22Rv1 (cell line): ENCODE measurements around the gene SLC5A4.

ENCODE experiments used
- CTCF ChIP-seq: fragments of 450-650 bp; IDR thresholded peaks from 2 replicates; pipeline ENCODE4 v1.5.1; 2017; ENCODE audit warnings: mild to moderate bottlenecking
- ZFX ChIP-seq: fragments of 450-650 bp; IDR thresholded peaks from 2 replicates; pipeline ENCODE4 v1.6.1; 2017; ENCODE audit warnings: antibody characterized with exemption, borderline replicate concordance

- TF ChIP-seq CTCF (no peak), ZFX (no peak)
Observed at GRCh38 chr22:32248276-32248675, 6.9 kb downstream of the SLC5A4 start.
